Small intestine (tissue), 7 donors: Measurements from ENCODE around the gene SAG. TPM values are rescaled to one million over a fixed set of nuclear protein-coding genes. Genes with fewer than 3 reads are reported as not detected.

Experiments used
- DNase-seq, 2 donors: peaks; one replicate each; pipeline versions ENCODE4 v3.0.0 to v3.0.0-alpha.2; 2013
- FAIRE-seq: peaks from 2 replicates; lab custom pipeline; 2012; peaks lifted over from hg19 to GRCh38; lab: Jason Lieb, UNC
- H3K27ac ChIP-seq, 3 donors: one replicate each; pipeline ENCODE4 v1.5.1; 2013; ENCODE audit warnings: low read length in 2 of 3, mild to moderate bottlenecking in 2 of 3, control low read depth in 1 of 3, inconsistent platforms in 1 of 3, low read depth in 1 of 3, moderate library complexity in 1 of 3
- H3K27me3 ChIP-seq, 3 donors: one replicate each; pipeline ENCODE4 v1.6.1; 2013; ENCODE audit warnings: low read length in 3 of 3, inconsistent platforms in 1 of 3; ENCODE audit not compliant: control insufficient read depth in 3 of 3, insufficient read depth in 3 of 3
- H3K36me3 ChIP-seq, 3 donors: one replicate each; pipeline ENCODE4 v1.6.1; 2013; ENCODE audit warnings: low read length in 3 of 3, inconsistent platforms in 1 of 3, low read depth in 1 of 3, mild to moderate bottlenecking in 1 of 3, moderate library complexity in 1 of 3; ENCODE audit not compliant: control insufficient read depth in 3 of 3, insufficient read depth in 2 of 3
- H3K4me1 ChIP-seq, 3 donors: one replicate each; pipeline ENCODE4 v1.6.1; 2013; ENCODE audit warnings: low read length in 2 of 3, inconsistent platforms in 1 of 3, low read depth in 1 of 3, mild to moderate bottlenecking in 1 of 3, moderate library complexity in 1 of 3; ENCODE audit not compliant: control insufficient read depth in 3 of 3, insufficient read depth in 2 of 3
- H3K4me3 ChIP-seq, 3 donors: one replicate each; pipeline ENCODE4 v1.5.1; 2013; ENCODE audit warnings: low read length in 3 of 3, control low read depth in 1 of 3, inconsistent platforms in 1 of 3, low read depth in 1 of 3, mild to moderate bottlenecking in 1 of 3, moderate library complexity in 1 of 3
- H3K9me3 ChIP-seq, 2 donors: one replicate each; pipeline ENCODE4 v1.6.1; 2013; ENCODE audit warnings: low read depth in 1 of 2, low read length in 1 of 2; ENCODE audit not compliant: control insufficient read depth in 2 of 2, insufficient read depth in 1 of 2
- WGBS, 3 donors: extraction: QIAGEN DNeasy Blood & Tissue Kit; methylation state at CpG; one replicate each; pipeline ENCODE4 v1.1.7; 2013; 5-methylcytosine and 5-hydroxymethylcytosine counted together
- polyA plus RNA-seq, 4 donors: library from polyadenylated mRNA; stranded (reverse) in 3 of 4; unstranded in 1 of 4; fragments of 200-250 nt in 3 of 4; fragments of 120-200 nt in 1 of 4; gene quantifications; one replicate each; pipeline versions ENCODE4 v1.2.1 to v1.2.3, GENCODE V29; 2013
- donor health status: healthy with polysubstance abuse.
- donor health status: control.
- donor health status: control.
- donor health status: Bipolar disorder and iron deficiency.
- donor health status: healthy.

Gene SAG
- polyA plus RNA-seq, 4 donors: not detected

GRCh38 chr2:233290051-233290845 is 17.4 kb upstream of the SAG start:
- Histone ChIP-seq H3K36me3 (peaks cover 42 to 68% (median 50%) of the 10 kb centered on the region in 3 donors), H3K4me3 (no peak overlapping the region), H3K4me1 (no peaks in the 10 kb centered on the region), H3K27ac (no peak overlapping the region), H3K9me3 (no peaks in the 10 kb centered on the region), H3K27me3 (no peaks in the 10 kb centered on the region)
- FAIRE-seq: no peak
- no peak for DNase-seq
- 82 to 90% (median 87%) methylated on average over 10 of the region's 10 CpGs for WGBS, 3 donors

GRCh38 chr2:233295891-233296290 is 11.7 kb upstream of the SAG start:
- no peak for FAIRE-seq

GRCh38 chr2:233297076-233297475 is 10.5 kb upstream of the SAG start:
- WGBS, 3 donors: 25 to 66% (median 56%) methylated on average over 7 of the region's 7 CpGs
- Histone ChIP-seq H3K36me3 (peaks cover 18 to 40% (median 31%) of the 10 kb centered on the region in 3 donors), H3K27me3 (no peaks in the 10 kb centered on the region), H3K9me3 (no peaks in the 10 kb centered on the region), H3K27ac (peak overlapping the region in 1 of 3 donors; percentile 33), H3K4me1 (peaks cover 0 to 10% (median 0%) of the 10 kb centered on the region in 3 donors), H3K4me3 (no peak overlapping the region)
- peak in 1 of 2 donors; percentile 6 for DNase-seq
- FAIRE-seq: no peak

More at GRCh38 chr2:233295891-233296290, 11.7 kb upstream of the SAG start:
- peaks cover 28 to 47% (median 40%) of the 10 kb centered on the region in 3 donors for H3K36me3 ChIP-seq
- no peaks in the 10 kb centered on the region for H3K27me3 ChIP-seq
- 75 to 83% (median 81%) methylated on average over 5 of the region's 5 CpGs for WGBS, 3 donors
- H3K4me3 ChIP-seq: no peak overlapping the region
- no peak for DNase-seq
- H3K9me3 ChIP-seq: no peaks in the 10 kb centered on the region
- H3K27ac ChIP-seq: no peak overlapping the region
- peaks cover 0 to 10% (median 0%) of the 10 kb centered on the region in 3 donors for H3K4me1 ChIP-seq

- no peak for FAIRE-seq
Observed at GRCh38 chr2:233300401-233300800, 7.2 kb upstream of the SAG start.

GRCh38 chr2:233301248-233301647 is 6.4 kb upstream of the SAG start:
- Histone ChIP-seq H3K4me1 (peaks cover 0 to 10% (median 0%) of the 10 kb centered on the region in 3 donors), H3K27me3 (no peaks in the 10 kb centered on the region), H3K27ac (no peak overlapping the region), H3K9me3 (no peaks in the 10 kb centered on the region), H3K4me3 (no peak overlapping the region), H3K36me3 (peaks cover 0 to 2% (median 0%) of the 10 kb centered on the region in 3 donors)
- no peak for DNase-seq
- WGBS, 3 donors: 87 to 93% (median 89%) methylated on average over 2 of the region's 2 CpGs
- no peak for FAIRE-seq

More at GRCh38 chr2:233300401-233300800, 7.2 kb upstream of the SAG start:
- H3K36me3 ChIP-seq: peaks cover 0 to 9% (median 5%) of the 10 kb centered on the region in 3 donors
- peaks cover 0 to 10% (median 0%) of the 10 kb centered on the region in 3 donors for H3K4me1 ChIP-seq
- H3K27ac ChIP-seq: no peak overlapping the region
- H3K4me3 ChIP-seq: no peak overlapping the region
- no peaks in the 10 kb centered on the region for H3K9me3 ChIP-seq
- H3K27me3 ChIP-seq: no peaks in the 10 kb centered on the region
- DNase-seq: no peak
- WGBS, 3 donors: 60 to 89% (median 88%) methylated on average over 4 of the region's 4 CpGs

GRCh38 chr2:233301811-233302210 is 5.8 kb upstream of the SAG start:
- Histone ChIP-seq H3K4me3 (no peak overlapping the region), H3K9me3 (no peaks in the 10 kb centered on the region), H3K27ac (no peak overlapping the region), H3K4me1 (peaks cover 0 to 9% (median 0%) of the 10 kb centered on the region in 3 donors), H3K27me3 (no peaks in the 10 kb centered on the region), H3K36me3 (no peaks in the 10 kb centered on the region)
- DNase-seq (no peak), FAIRE-seq (no peak)
- 53 to 84% (median 65%) methylated on average over 6 of the region's 6 CpGs for WGBS, 3 donors

- FAIRE-seq (no peak), DNase-seq (no peak)
- Histone ChIP-seq H3K27me3 (no peaks in the 10 kb centered on the region), H3K36me3 (no peaks in the 10 kb centered on the region), H3K9me3 (no peaks in the 10 kb centered on the region), H3K4me1 (no peaks in the 10 kb centered on the region), H3K27ac (no peak overlapping the region), H3K4me3 (no peak overlapping the region)
- 91 to 100% (median 91%) methylated on average over 3 of the region's 3 CpGs for WGBS, 3 donors
Observed at GRCh38 chr2:233303252-233303651, 4.4 kb upstream of the SAG start.

GRCh38 chr2:233311241-233311926 is 3.8 kb downstream of the SAG start:
- no peak overlapping the region for H3K4me3 ChIP-seq
- no peaks in the 10 kb centered on the region for H3K9me3 ChIP-seq
- no peak overlapping the region for H3K27ac ChIP-seq
- no peaks in the 10 kb centered on the region for H3K27me3 ChIP-seq
- no peak for FAIRE-seq
- H3K36me3 ChIP-seq: no peaks in the 10 kb centered on the region
- WGBS, 3 donors: 85 to 89% (median 87%) methylated on average over 11 of the region's 11 CpGs
- DNase-seq: no peak
- H3K4me1 ChIP-seq: no peaks in the 10 kb centered on the region
